Spinal cord (tissue), 10 donors: ENCODE results near the gene PRDM15. TPM values are rescaled to one million over a fixed set of nuclear protein-coding genes. Genes with fewer than 3 reads are reported as not detected.
A peak's percentile ranks its signal among the peaks of the same experiment; 100 is the strongest.

Experiments used
- DNase-seq, 6 donors: peaks; one replicate each; pipeline versions ENCODE4 v3.0.0 to v3.0.0-alpha.2; 2013 to 2015; ENCODE audit warnings: low spot score in 6 of 6, low read depth in 4 of 6
- H3K27ac ChIP-seq: one replicate; pipeline ENCODE4 v1.5.1; 2013; ENCODE audit warnings: low read depth, low read length, control low read depth
- H3K27me3 ChIP-seq: one replicate; pipeline ENCODE4 v1.6.1; 2013; ENCODE audit warnings: low read length; ENCODE audit not compliant: control insufficient read depth, insufficient read depth
- H3K36me3 ChIP-seq: one replicate; pipeline ENCODE4 v1.6.1; 2013; ENCODE audit warnings: low read length; ENCODE audit not compliant: control insufficient read depth, insufficient read depth
- H3K4me1 ChIP-seq: one replicate; pipeline ENCODE4 v1.6.1; 2013; ENCODE audit warnings: low read length; ENCODE audit not compliant: control insufficient read depth, insufficient read depth
- H3K4me3 ChIP-seq: one replicate; pipeline ENCODE4 v1.5.1; 2013; ENCODE audit warnings: low read depth, low read length, control low read depth
- H3K9me3 ChIP-seq: one replicate; pipeline ENCODE4 v1.6.1; 2013; ENCODE audit warnings: low read length; ENCODE audit not compliant: control insufficient read depth, insufficient read depth
- WGBS: methylation state at CpG from one replicate; pipeline ENCODE4 v1.1.5; 2013; ENCODE audit warnings: missing lambda C conversion rate; ENCODE audit not compliant: insufficient coverage; 5-methylcytosine and 5-hydroxymethylcytosine counted together
- long read RNA-seq, 4 donors: transcript quantifications; one replicate each; lab custom pipeline, GENCODE V29; 2026
- polyA plus RNA-seq, 2 donors: library from polyadenylated mRNA; unstranded; fragments of 120-200 nt; gene quantifications; one replicate each; pipeline ENCODE4 v1.2.1, GENCODE V29; 2013; ENCODE audit not compliant: insufficient read length in 2 of 2
- total RNA-seq, 2 donors: library from RNA; depleted of rRNA in 1 of 2; stranded (reverse); fragments of 120-200 nt in 1 of 2; fragments of >200 nt in 1 of 2; gene quantifications; one replicate each; pipeline versions ENCODE4 v1.2.3 to v1.2.4, GENCODE V29; 2013 to 2014
- donor health status: healthy.

PRDM15 gene, protein sequence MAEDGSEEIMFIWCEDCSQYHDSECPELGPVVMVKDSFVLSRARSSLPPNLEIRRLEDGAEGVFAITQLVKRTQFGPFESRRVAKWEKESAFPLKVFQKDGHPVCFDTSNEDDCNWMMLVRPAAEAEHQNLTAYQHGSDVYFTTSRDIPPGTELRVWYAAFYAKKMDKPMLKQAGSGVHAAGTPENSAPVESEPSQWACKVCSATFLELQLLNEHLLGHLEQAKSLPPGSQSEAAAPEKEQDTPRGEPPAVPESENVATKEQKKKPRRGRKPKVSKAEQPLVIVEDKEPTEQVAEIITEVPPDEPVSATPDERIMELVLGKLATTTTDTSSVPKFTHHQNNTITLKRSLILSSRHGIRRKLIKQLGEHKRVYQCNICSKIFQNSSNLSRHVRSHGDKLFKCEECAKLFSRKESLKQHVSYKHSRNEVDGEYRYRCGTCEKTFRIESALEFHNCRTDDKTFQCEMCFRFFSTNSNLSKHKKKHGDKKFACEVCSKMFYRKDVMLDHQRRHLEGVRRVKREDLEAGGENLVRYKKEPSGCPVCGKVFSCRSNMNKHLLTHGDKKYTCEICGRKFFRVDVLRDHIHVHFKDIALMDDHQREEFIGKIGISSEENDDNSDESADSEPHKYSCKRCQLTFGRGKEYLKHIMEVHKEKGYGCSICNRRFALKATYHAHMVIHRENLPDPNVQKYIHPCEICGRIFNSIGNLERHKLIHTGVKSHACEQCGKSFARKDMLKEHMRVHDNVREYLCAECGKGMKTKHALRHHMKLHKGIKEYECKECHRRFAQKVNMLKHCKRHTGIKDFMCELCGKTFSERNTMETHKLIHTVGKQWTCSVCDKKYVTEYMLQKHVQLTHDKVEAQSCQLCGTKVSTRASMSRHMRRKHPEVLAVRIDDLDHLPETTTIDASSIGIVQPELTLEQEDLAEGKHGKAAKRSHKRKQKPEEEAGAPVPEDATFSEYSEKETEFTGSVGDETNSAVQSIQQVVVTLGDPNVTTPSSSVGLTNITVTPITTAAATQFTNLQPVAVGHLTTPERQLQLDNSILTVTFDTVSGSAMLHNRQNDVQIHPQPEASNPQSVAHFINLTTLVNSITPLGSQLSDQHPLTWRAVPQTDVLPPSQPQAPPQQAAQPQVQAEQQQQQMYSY
- total RNA-seq (1 to 10 TPM; 4.1 to 5.8 TPM), polyA plus RNA-seq (1 to 10 TPM; 6.7 to 7.1 TPM)
- long read RNA-seq, donor 1, full-length matches to known transcripts = 1 of 1 reads
- long read RNA-seq, donor 1, partial matches to known transcripts = 0 of 1 reads
- long read RNA-seq, donor 1, other reads (novel, unspliced or antisense) = 0 of 1 reads
- long read RNA-seq, donor 2 = 0 reads
- long read RNA-seq, donor 3 = 0 reads
- long read RNA-seq, donor 4 = 0 reads

DNA sequence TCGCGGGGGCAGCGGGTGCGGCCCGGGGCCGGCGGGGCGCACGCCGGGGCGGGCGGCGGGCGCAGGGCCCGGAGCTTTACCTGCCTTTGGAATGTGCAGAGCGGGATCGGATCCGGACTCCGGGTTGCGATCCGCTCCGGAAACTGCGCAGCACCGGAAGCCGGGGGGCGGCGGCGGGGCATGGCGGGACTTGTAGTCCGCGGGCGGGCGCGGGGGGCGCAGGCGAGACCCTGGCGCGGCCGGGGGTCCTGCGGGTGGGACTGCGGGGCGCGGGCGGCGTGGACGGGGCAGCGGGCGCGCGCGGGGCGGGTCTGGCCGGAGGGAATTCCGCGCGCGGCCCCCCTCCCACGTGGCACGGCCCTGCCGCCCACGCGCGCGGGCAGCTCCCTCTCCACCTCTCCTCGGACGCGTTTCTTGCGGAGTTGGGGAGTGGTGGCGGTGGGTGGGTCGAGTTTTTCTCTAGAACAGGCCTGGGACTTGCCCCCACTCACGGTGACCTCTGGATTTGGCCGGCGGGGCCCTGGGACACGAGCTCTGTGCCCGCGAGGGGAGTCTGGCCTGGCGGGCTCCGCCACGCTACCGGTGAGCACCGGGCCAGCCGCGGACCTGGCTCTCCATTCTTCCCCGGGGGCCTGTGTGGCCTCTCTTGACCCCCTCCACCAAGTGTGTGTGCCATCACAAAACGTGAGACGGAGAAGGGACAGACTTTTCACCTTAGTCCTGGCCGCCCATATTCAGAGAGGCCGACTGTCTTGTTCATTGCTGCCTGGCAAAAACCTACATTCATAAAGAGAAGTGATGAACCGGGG lies at the start of gene PRDM15:
Gene PRDM15, minus strand, starts transcription at position 155 of the 809 bp plus-strand sequence. CDS start 18,981 bp downstream, outside the sequence.
- Histone ChIP-seq H3K36me3 (peaks cover 14% of the 10 kb centered on the region), H3K27me3 (no peaks in the 10 kb centered on the region), H3K9me3 (no peaks in the 10 kb centered on the region), H3K4me1 (peaks cover 16% of the 10 kb centered on the region), H3K4me3 (peak within 1 kb of the TSS; percentile 76), H3K27ac (peak within 1 kb of the TSS; percentile 78)
- DNase-seq = peak in 5 of 6 donors; percentile 66 to 96 (median 74)
- WGBS = under 1% methylated on average over 71 of the region's 89 CpGs

DNA sequence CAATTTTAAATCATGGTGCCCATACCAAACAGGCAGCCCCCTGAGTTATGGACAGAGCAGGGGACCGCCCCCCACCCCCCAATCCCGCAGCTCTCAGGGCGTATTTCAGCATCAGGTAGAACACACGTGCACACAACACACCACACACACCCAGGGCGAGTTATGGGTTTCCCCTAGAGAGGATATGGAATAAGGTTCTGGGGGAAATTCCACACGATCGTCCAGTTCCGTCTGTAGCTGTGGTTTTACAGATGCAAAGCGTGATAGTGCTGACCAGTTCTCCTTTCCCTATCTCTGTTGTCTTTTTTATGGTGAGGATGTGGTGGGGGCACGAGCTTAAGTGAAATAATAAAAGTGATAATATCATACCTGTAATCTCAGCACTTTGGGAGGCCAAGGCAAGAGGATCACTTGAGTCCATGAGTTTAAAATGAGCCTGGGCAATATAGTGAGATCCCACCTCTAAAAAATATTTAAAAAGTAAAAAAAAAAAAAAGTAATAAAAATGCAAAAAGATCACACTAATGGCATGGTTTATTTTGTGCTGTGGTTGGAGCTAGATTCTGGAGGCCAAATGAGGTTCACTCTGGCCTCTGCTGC lies 49.6 kb upstream of the PRDM15 start:
- Histone ChIP-seq H3K4me3 (no peak overlapping the region), H3K9me3 (no peaks in the 10 kb centered on the region), H3K4me1 (peaks cover 38% of the 10 kb centered on the region), H3K27ac (no peak overlapping the region), H3K36me3 (peaks cover 15% of the 10 kb centered on the region), H3K27me3 (no peaks in the 10 kb centered on the region)
- no CpG with 5 or more reads among the region's 10 CpGs for WGBS
- DNase-seq = no peak

GRCh38 chr21:41927727-41928409 lies 48.7 kb upstream of the PRDM15 start:
- H3K4me3 ChIP-seq = no peak overlapping the region
- WGBS = 90% methylated on average over 14 of the region's 17 CpGs
- peaks cover 15% of the 10 kb centered on the region for H3K36me3 ChIP-seq
- DNase-seq = no peak
- no peaks in the 10 kb centered on the region for H3K9me3 ChIP-seq
- H3K4me1 ChIP-seq = peaks cover 40% of the 10 kb centered on the region
- H3K27me3 ChIP-seq = no peaks in the 10 kb centered on the region
- H3K27ac ChIP-seq = no peak overlapping the region

GRCh38 chr21:41926807-41927171 lies 47.6 kb upstream of the PRDM15 start:
- Histone ChIP-seq H3K36me3 (peaks cover 5% of the 10 kb centered on the region), H3K9me3 (no peaks in the 10 kb centered on the region), H3K27me3 (no peaks in the 10 kb centered on the region), H3K4me1 (peaks cover 42% of the 10 kb centered on the region), H3K4me3 (no peak overlapping the region), H3K27ac (peak overlapping the region; percentile 72)
- WGBS = no CpG with 5 or more reads among the region's 3 CpGs
- DNase-seq = no peak

DNA sequence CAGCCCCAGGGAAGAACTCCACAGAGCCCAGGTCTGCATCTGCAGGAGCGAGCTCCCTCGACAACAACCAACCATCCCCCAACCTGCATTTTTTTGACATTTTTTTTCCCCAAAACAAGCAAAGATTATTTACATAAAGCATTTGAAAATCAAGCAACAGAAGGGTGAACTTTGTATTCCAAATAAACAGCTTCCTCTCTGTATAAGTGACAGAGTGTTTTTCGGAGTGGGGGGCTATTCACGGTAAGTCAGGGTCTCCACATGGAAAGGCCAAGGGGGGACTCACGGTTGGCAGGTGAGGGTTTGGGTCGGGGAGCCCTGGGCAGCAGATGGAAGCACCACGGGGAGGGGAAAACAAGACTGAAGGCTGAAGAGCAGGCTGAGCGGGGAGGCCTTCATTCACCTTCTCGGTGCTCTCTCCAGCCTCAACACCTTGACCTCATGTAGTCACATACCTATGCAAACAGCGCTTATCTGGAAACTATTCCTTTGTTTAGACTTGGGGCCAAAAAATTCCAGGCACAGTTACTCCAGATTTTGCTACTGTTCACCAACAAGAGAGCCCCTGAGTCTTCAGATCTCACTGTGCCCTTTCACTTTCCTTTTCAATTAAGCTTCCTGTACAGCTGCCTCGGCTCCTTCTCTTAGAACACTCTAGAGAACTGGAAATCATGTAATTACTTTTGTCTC lies 47.1 kb upstream of the PRDM15 start:
- H3K27ac ChIP-seq = peak overlapping the region; percentile 72
- H3K27me3 ChIP-seq = no peaks in the 10 kb centered on the region
- peak in 3 of 6 donors; percentile 22 to 70 (median 54) for DNase-seq
- H3K4me1 ChIP-seq = peaks cover 42% of the 10 kb centered on the region
- H3K36me3 ChIP-seq = peaks cover 5% of the 10 kb centered on the region
- no peaks in the 10 kb centered on the region for H3K9me3 ChIP-seq
- WGBS = 35% methylated on average over 4 of the region's 11 CpGs
- peak overlapping the region; percentile 16 for H3K4me3 ChIP-seq

DNA sequence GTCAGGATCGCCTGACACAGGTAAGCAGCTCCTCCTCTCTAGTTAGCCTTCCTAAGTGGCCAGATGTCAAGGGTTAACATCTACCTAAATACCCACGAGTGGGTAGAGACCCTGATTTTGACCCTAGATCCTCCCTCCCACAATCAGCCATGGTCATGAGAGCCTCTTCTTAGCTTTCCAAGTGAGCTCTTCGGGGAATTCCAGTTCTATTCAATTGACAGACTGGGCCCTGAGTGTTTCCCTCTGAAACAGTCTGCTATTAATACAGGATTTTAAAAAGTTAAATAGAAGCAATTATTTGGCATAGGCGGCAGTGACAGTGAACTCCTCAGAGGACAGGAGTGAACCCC lies 46.6 kb upstream of the PRDM15 start:
- Histone ChIP-seq H3K9me3 (no peaks in the 10 kb centered on the region), H3K36me3 (peaks cover 5% of the 10 kb centered on the region), H3K4me1 (peaks cover 37% of the 10 kb centered on the region), H3K27me3 (no peaks in the 10 kb centered on the region), H3K27ac (peak overlapping the region; percentile 72), H3K4me3 (no peak overlapping the region)
- 57% methylated on average over 3 of the region's 4 CpGs for WGBS
- DNase-seq = no peak

DNA sequence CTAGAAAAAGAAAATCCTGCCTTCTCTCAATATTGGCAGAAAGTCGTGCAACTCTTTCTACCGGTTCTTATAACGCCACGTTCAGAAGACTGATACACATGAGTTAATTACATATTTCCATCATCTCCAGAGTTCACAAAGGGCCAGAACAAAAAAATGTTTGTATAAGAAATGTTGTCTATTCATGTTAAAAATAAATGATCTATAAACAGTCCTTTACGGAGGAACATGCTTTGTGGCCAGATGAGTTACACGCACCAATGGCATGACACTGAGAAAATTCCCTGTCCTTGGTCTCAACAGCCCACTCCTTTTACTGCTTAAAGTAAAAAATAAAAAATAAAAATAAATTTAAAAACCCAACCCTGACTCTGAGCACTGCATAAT lies 45.2 kb upstream of the PRDM15 start:
- no peak overlapping the region for H3K27ac ChIP-seq

More for the DNA sequence above, 45.2 kb upstream of the PRDM15 start:
- Histone ChIP-seq H3K36me3 (peaks cover 11% of the 10 kb centered on the region), H3K4me1 (peaks cover 39% of the 10 kb centered on the region), H3K4me3 (no peak overlapping the region), H3K9me3 (no peaks in the 10 kb centered on the region), H3K27me3 (no peaks in the 10 kb centered on the region)
- WGBS = no CpG with 5 or more reads among the region's 6 CpGs
- no peak for DNase-seq
